HUES48 (cell line): ENCODE results near the gene TAS1R1.
"Not testable (repeated sequence)": the region's sequence is repeated elsewhere in the genome, so short reads cannot be mapped to it uniquely, and the experiment has no call there.

Experiments used
- H3K27ac ChIP-seq: one replicate; pipeline ENCODE4 v1.7.0; 2013; ENCODE audit warnings: low read depth, low read length, inconsistent platforms
- H3K27me3 ChIP-seq: 2 replicates; pipeline ENCODE4 v1.6.1; 2013; ENCODE audit warnings: mild to moderate bottlenecking, low read length; ENCODE audit not compliant: control insufficient read depth, insufficient read depth
- H3K36me3 ChIP-seq: 2 replicates; pipeline ENCODE4 v1.6.1; 2013; ENCODE audit warnings: low read length; ENCODE audit not compliant: control insufficient read depth, insufficient read depth
- H3K4me1 ChIP-seq: 2 replicates; pipeline ENCODE4 v1.6.1; 2013; ENCODE audit warnings: mild to moderate bottlenecking, low read length; ENCODE audit not compliant: control insufficient read depth, insufficient read depth
- H3K4me3 ChIP-seq: 2 replicates; pipeline ENCODE4 v1.5.1; 2013; ENCODE audit warnings: mild to moderate bottlenecking, low read depth, low read length
- H3K9ac ChIP-seq: 2 replicates; pipeline ENCODE4 v1.6.1; 2013; ENCODE audit warnings: mild to moderate bottlenecking, low read depth, low read length, moderate library complexity
- H3K9me3 ChIP-seq: 2 replicates; pipeline ENCODE4 v1.6.1; 2013; ENCODE audit warnings: low read length; ENCODE audit not compliant: control insufficient read depth, insufficient read depth

The TAS1R1 gene

GRCh38 chr1:6592865-6593593, 37.9 kb downstream of the TAS1R1 start:
- Histone ChIP-seq H3K27me3 (no peaks in the 10 kb centered on the region), H3K9ac (no peak overlapping the region), H3K4me3 (no peak overlapping the region), H3K27ac (no peak overlapping the region), H3K9me3 (no peaks in the 10 kb centered on the region), H3K36me3 (peaks cover 97% of the 10 kb centered on the region), H3K4me1 (no peaks in the 10 kb centered on the region)

DNA sequence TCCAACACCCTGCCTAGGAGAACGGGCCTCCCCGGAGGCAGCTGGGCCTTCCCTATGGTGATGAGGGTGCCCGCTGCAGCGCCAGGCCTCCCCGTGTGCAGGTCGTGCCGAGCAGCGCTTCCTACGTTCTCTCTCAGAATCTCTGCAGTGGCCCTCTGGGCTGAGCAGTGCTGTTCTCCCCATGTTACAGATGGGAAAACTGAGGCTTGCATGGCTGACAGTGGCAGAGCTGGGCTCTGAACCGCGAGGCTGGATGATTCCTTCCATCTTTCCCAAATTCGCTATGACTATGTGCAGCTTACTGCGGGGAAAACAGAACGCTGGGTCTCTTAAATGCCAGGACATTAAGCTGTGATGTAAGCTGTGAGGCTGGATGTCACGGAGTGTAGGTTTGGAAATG, 38.7 kb downstream of the TAS1R1 start:
- Histone ChIP-seq H3K27ac (no peak overlapping the region), H3K36me3 (peaks cover 96% of the 10 kb centered on the region), H3K27me3 (no peaks in the 10 kb centered on the region), H3K9ac (no peak overlapping the region), H3K4me3 (no peak overlapping the region), H3K9me3 (no peaks in the 10 kb centered on the region), H3K4me1 (no peaks in the 10 kb centered on the region)

- Histone ChIP-seq H3K27ac (no peak overlapping the region), H3K4me1 (0 out of 2 replicates have a peak, but pooled peaks cover under 1% of the 10 kb centered on the region), H3K36me3 (peaks cover 91% of the 10 kb centered on the region), H3K4me3 (no peak overlapping the region), H3K27me3 (no peaks in the 10 kb centered on the region), H3K9me3 (no peaks in the 10 kb centered on the region), H3K9ac (no peak overlapping the region)
Measured at GRCh38 chr1:6594977-6595740, 40.1 kb downstream of the TAS1R1 start.

GRCh38 chr1:6596351-6596750, 41.2 kb downstream of the TAS1R1 start:
- Histone ChIP-seq H3K9ac (no peak overlapping the region), H3K27me3 (no peaks in the 10 kb centered on the region), H3K4me3 (no peak overlapping the region), H3K4me1 (peaks cover 4% of the 10 kb centered on the region), H3K9me3 (no peaks in the 10 kb centered on the region), H3K27ac (no peak overlapping the region), H3K36me3 (peaks cover 79% of the 10 kb centered on the region)

DNA sequence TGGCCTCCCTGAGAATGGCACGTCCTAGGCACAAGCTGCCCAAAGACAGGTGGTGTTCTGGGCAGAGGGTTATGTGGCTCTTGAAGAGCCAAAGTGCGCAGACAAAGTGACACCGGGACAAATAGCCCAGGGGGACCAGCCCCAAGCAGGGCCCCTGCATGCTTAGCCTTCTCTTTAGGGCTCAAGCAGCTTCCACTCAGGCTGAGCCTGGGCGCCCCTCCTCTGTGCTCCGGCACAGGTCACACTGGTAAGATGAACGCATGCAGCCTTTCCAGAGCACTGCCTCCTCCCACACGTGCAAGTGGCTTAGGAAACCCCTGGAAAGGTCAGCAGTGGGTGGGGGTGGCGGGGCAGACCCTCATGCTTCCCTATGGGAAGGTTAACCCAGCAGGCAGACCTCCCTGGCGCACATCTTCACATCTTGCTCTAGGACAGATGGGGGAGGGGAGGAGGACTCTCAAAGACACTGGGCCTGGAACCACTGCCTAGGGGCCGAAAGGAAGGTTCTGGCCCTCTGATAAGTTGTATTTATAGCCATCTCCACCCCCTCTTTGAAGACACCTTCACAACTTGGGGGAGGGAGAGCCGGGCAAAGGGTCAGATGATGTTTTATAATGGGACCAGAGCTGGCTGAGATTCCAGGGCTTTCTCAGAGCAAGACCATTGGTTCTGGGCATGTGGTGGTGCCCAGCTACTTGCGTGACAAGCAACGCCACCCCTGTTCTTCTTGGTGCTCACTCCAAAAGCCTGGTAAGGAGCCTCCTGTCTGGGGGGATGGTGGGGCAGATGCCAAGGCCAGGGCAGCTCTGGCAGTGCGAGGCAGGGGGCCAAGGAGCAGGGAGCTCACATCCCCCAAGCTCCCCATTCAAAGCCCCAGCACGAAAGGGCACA, 42.0 kb downstream of the TAS1R1 start:
- Histone ChIP-seq H3K9ac (no peak overlapping the region), H3K36me3 (peaks cover 74% of the 10 kb centered on the region), H3K4me1 (peaks cover 4% of the 10 kb centered on the region), H3K27ac (no peak overlapping the region), H3K4me3 (no peak overlapping the region), H3K9me3 (no peaks in the 10 kb centered on the region), H3K27me3 (no peaks in the 10 kb centered on the region)

DNA sequence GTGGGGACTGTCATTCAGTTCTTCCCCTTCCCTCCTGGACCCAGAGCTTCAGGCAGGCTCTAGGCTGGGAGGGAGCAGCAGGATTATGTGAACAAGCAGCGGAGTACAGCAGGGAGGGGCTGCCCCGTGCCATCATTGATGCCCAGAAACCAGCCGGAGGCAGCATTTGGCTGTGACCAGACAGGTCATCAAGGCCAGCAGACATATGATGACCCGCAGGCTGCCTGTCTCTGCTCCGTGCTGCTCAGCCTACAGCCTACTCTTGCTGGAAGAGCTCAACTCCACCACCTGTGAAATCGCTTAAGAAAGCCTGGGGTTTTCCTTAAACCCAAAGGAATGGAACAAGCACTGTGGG, 42.6 kb downstream of the TAS1R1 start:
- no peak overlapping the region for H3K27ac ChIP-seq
- no peak overlapping the region for H3K4me3 ChIP-seq
- no peak overlapping the region for H3K9ac ChIP-seq
- H3K4me1 ChIP-seq: peaks cover 4% of the 10 kb centered on the region
- H3K36me3 ChIP-seq: peaks cover 68% of the 10 kb centered on the region
- no peaks in the 10 kb centered on the region for H3K27me3 ChIP-seq
- no peaks in the 10 kb centered on the region for H3K9me3 ChIP-seq

- H3K4me3 ChIP-seq: no peak overlapping the region
- H3K9ac ChIP-seq: no peak overlapping the region
- H3K36me3 ChIP-seq: peaks cover 52% of the 10 kb centered on the region
Measured at GRCh38 chr1:6599141-6599975, 44.3 kb downstream of the TAS1R1 start.

DNA sequence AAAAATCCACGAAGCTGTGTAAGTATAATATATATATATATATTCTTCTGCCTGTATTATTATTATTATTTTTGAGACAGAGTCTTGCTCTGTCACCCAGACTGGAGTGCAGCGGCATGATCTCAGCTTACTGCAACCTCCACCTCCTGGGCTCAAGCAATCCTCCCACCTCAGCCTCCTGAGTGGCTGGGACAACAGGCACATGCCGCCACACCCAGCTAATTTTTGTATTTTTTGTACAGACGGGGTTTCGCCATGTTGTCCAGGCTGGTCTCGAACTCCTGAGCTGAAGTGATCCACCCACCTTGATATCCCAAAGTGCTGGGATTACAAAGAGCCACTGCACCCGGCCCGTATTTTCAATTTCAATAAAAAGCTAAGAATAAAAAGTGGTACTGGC, 44.9 kb downstream of the TAS1R1 start:
- H3K9ac ChIP-seq, H3K27ac ChIP-seq, H3K27me3 ChIP-seq, H3K9me3 ChIP-seq: not testable (repeated sequence)
- peaks cover 46% of the 10 kb centered on the region for H3K36me3 ChIP-seq
- H3K4me1 ChIP-seq: peaks cover 16% of the 10 kb centered on the region
- peak overlapping the region; percentile 97; the same call in 1 of the 2 replicates for H3K4me3 ChIP-seq

More at GRCh38 chr1:6599141-6599975, 44.3 kb downstream of the TAS1R1 start:
- Histone ChIP-seq H3K27me3 (no peaks in the 10 kb centered on the region), H3K4me1 (peaks cover 14% of the 10 kb centered on the region), H3K9me3 (no peaks in the 10 kb centered on the region), H3K27ac (no peak overlapping the region)

- Histone ChIP-seq H3K4me3 (peak overlapping the region; percentile 97), H3K27me3 (no peaks in the 10 kb centered on the region), H3K27ac (peak overlapping the region; percentile 59), H3K4me1 (peaks cover 16% of the 10 kb centered on the region), H3K9ac (peak overlapping the region; percentile 82), H3K36me3 (peaks cover 40% of the 10 kb centered on the region), H3K9me3 (no peaks in the 10 kb centered on the region)
Measured at GRCh38 chr1:6600410-6601048, 45.4 kb downstream of the TAS1R1 start.
